PC-3 (cell line): Measurements from ENCODE around the gene HPN.

Source experiments
- CTCF ChIP-seq: fragments of 300-600 bp; sonication (generic); conservative IDR thresholded peaks from 2 replicates; pipeline ENCODE4 v1.5.1; 2017; ENCODE audit warnings: antibody characterized with exemption, low read depth, mild to moderate bottlenecking, low read length
- EZH2 ChIP-seq: fragments of 300-600 bp; sonication (generic); IDR thresholded peaks from one replicate; pipeline ENCODE4 v1.6.1; 2017; ENCODE audit warnings: antibody characterized with exemption, mild to moderate bottlenecking, low read length; ENCODE audit not compliant: unreplicated experiment
- EZH2phosphoT487 ChIP-seq: fragments of 300-600 bp; sonication (generic); IDR thresholded peaks from 2 replicates; pipeline ENCODE4 v1.6.1; 2018; ENCODE audit warnings: mild to moderate bottlenecking, antibody characterized with exemption, low read length, borderline replicate concordance

- TF ChIP-seq CTCF = no peak
- TF ChIP-seq EZH2 = no peak
- TF ChIP-seq EZH2phosphoT487 = no peak
Observed at GRCh38 chr19:35018379-35018778, 23.1 kb upstream of the HPN start.
